ENCODE results near the gene RBM22.
"Not testable (repeated sequence)": the region's sequence is repeated elsewhere in the genome, so short reads cannot be mapped to it uniquely, and the experiment has no call there.

Gene RBM22

GRCh38 chr5:150700594-150701377 lies at the start of gene RBM22:
RBM22 (minus strand) TSS chr5:150701062; CDS start chr5:150700985, 77 bp downstream.
- peak within 1 kb of the TSS; percentile 98 for H3K9ac ChIP-seq (ENCODE audit: low read length)
- no peaks in the 10 kb centered on the region for H3K9me3 ChIP-seq (replicated peaks; ENCODE audit: insufficient read depth, low read length)
- 0 out of 2 replicates have a peak, but pooled peaks cover 3% of the 10 kb centered on the region for H4K20me1 ChIP-seq (ENCODE audit: insufficient read depth, low read length)
- peak; percentile 94 for DNase-seq
- H3K79me2 ChIP-seq (ENCODE audit: low read length) = peaks cover 32% of the 10 kb centered on the region
- peaks cover 11% of the 10 kb centered on the region for H3F3A ChIP-seq (ENCODE audit: insufficient read depth, low read length)
- peak within 1 kb of the TSS; percentile 99 for H3K4me3 ChIP-seq (ENCODE audit: low read length)
- peaks cover 9% of the 10 kb centered on the region; the same call in 1 of the 2 replicates for H3K36me3 ChIP-seq (replicated peaks; ENCODE audit: insufficient read depth, low read length)
- peak within 1 kb of the TSS; percentile 76 for H3K27ac ChIP-seq (ENCODE audit: low read length)
- peaks cover 17% of the 10 kb centered on the region for H3K4me1 ChIP-seq (ENCODE audit: low read length)
- no peak for TF ChIP-seq EZH2phosphoT487 (IDR thresholded peaks at IDR 0.05; ENCODE audit: low read length)
- TF ChIP-seq EZH2 (optimal IDR thresholded peaks at IDR 0.05; ENCODE audit: low read depth, low read length) = no peak
- TF ChIP-seq, protein P1, sequence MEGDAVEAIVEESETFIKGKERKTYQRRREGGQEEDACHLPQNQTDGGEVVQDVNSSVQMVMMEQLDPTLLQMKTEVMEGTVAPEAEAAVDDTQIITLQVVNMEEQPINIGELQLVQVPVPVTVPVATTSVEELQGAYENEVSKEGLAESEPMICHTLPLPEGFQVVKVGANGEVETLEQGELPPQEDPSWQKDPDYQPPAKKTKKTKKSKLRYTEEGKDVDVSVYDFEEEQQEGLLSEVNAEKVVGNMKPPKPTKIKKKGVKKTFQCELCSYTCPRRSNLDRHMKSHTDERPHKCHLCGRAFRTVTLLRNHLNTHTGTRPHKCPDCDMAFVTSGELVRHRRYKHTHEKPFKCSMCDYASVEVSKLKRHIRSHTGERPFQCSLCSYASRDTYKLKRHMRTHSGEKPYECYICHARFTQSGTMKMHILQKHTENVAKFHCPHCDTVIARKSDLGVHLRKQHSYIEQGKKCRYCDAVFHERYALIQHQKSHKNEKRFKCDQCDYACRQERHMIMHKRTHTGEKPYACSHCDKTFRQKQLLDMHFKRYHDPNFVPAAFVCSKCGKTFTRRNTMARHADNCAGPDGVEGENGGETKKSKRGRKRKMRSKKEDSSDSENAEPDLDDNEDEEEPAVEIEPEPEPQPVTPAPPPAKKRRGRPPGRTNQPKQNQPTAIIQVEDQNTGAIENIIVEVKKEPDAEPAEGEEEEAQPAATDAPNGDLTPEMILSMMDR (IDR thresholded peaks at IDR 0.05; ENCODE audit: low read length) = peak; percentile 59
- H3K4me2 ChIP-seq (ENCODE audit: low read depth, low read length) = peak within 1 kb of the TSS; percentile 80
- no peaks in the 10 kb centered on the region for H3K9me2 ChIP-seq (replicated peaks; ENCODE audit: insufficient read depth, low read length)
- no peaks in the 10 kb centered on the region for H3K27me3 ChIP-seq (replicated peaks; ENCODE audit: insufficient read depth, low read length)
- peak within 1 kb of the TSS; percentile 98 for H2AFZ ChIP-seq (ENCODE audit: low read length)

DNA sequence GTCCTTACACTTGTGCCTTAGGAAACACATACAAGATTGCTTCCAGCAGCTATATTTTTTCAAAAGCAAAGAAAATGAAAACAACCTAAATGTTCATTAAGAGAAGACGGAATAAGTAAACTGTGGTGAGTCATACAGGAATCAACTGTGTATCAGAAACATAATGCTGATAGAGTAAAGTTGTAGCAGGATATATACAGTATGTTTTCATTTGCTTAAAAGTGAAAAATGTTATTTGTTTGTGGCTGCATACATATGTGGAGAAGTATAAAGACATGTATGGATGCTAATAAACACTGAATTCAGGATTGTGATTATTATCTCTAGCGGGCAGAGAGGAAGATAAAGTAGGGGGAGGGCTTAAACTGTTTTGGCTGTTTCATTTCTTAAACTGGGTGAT lies 49.6 kb upstream of the RBM22 start:
- Histone ChIP-seq H3K27me3 (replicated peaks; ENCODE audit: insufficient read depth, low read length) (no peaks in the 10 kb centered on the region), H3F3A (ENCODE audit: insufficient read depth, low read length) (no peaks in the 10 kb centered on the region), H3K9me2 (replicated peaks; ENCODE audit: insufficient read depth, low read length) (no peaks in the 10 kb centered on the region), H3K79me2 (ENCODE audit: low read length) (peaks cover 51% of the 10 kb centered on the region), H3K36me3 (replicated peaks; ENCODE audit: insufficient read depth, low read length) (peaks cover 12% of the 10 kb centered on the region; the same call in 1 of the 2 replicates), H3K4me3 (ENCODE audit: low read length) (no peak overlapping the region), H4K20me1 (ENCODE audit: insufficient read depth, low read length) (no peaks in the 10 kb centered on the region; the same call in 1 of the 2 replicates), H3K9me3 (replicated peaks; ENCODE audit: insufficient read depth, low read length) (no peaks in the 10 kb centered on the region), H2AFZ (ENCODE audit: low read length) (no peak overlapping the region), H3K4me2 (ENCODE audit: low read depth, low read length) (no peak overlapping the region), H3K9ac (ENCODE audit: low read length) (no peak overlapping the region), H3K4me1 (ENCODE audit: low read length) (no peaks in the 10 kb centered on the region), H3K27ac (ENCODE audit: low read length) (no peak overlapping the region)
- TF ChIP-seq, protein P1 (IDR thresholded peaks at IDR 0.05; ENCODE audit: low read length) = no peak
- TF ChIP-seq EZH2 (optimal IDR thresholded peaks at IDR 0.05; ENCODE audit: low read depth, low read length) (no peak), EZH2phosphoT487 (IDR thresholded peaks at IDR 0.05; ENCODE audit: low read length) (no peak)
- DNase-seq = no peak

DNA sequence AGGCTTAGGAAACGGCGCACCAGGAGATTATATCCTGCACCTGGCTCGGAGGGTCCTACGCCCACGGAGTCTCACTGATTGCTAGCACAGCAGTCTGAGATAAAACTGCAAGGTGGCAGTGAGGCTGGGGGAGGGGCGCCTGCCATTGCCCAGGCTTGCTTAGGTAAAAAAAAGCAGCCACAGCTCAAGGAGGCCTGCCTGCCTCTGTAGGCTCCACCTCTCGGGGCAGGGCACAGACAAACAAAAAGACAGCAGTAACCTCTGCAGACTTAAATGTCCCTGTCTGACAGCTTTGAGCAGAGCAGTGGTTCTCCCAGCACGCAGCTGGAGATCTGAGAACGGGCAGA lies 42.3 kb upstream of the RBM22 start:
- not testable (repeated sequence) for H3F3A ChIP-seq (ENCODE audit: insufficient read depth, low read length); H3K4me3 ChIP-seq (ENCODE audit: low read length); H4K20me1 ChIP-seq (ENCODE audit: insufficient read depth, low read length); H3K27ac ChIP-seq (ENCODE audit: low read length); H3K9me2 ChIP-seq (replicated peaks; ENCODE audit: insufficient read depth, low read length); DNase-seq; H3K9me3 ChIP-seq (replicated peaks; ENCODE audit: insufficient read depth, low read length); H3K27me3 ChIP-seq (replicated peaks; ENCODE audit: insufficient read depth, low read length); H3K36me3 ChIP-seq (replicated peaks; ENCODE audit: insufficient read depth, low read length); H3K4me1 ChIP-seq (ENCODE audit: low read length); H3K4me2 ChIP-seq (ENCODE audit: low read depth, low read length); H2AFZ ChIP-seq (ENCODE audit: low read length); H3K9ac ChIP-seq (ENCODE audit: low read length)
- peaks cover 33% of the 10 kb centered on the region for H3K79me2 ChIP-seq (ENCODE audit: low read length)

DNA sequence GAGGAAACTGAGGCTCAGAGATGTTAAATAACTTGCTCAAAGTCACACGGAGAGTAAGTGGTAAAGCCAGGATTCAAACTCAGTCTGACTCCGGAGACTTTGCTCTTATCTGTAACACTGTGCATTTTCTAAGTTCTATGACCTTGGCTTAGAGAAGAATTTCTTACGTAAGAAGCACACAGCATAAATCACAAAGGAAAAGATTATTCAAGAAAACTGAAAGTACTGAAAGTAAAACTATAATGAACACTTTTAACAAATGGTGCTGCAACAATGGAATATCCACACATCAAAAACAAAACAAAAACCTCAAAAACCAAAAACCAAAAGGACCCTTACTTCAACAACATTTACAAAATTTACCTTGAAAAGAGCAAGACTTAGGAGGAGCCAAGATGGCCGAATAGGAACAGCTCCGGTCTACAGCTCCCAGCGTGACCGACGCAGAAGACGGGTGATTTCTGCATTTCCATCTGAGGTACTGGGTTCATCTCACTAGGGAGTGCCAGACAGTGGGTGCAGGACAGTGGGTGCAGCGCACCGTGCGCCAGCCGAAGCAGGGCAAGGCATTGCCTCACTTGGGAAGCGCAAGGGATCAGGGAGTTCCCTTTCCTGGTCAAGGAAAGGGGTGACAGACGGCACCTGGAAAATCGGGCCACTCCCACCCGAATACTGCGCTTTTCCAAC lies 41.7 kb upstream of the RBM22 start:
- H3K27me3 ChIP-seq (replicated peaks; ENCODE audit: insufficient read depth, low read length); H4K20me1 ChIP-seq (ENCODE audit: insufficient read depth, low read length); H3K27ac ChIP-seq (ENCODE audit: low read length); H3K4me1 ChIP-seq (ENCODE audit: low read length); H3K36me3 ChIP-seq (replicated peaks; ENCODE audit: insufficient read depth, low read length); DNase-seq; H2AFZ ChIP-seq (ENCODE audit: low read length); H3K4me2 ChIP-seq (ENCODE audit: low read depth, low read length); H3K9me3 ChIP-seq (replicated peaks; ENCODE audit: insufficient read depth, low read length); H3F3A ChIP-seq (ENCODE audit: insufficient read depth, low read length); H3K4me3 ChIP-seq (ENCODE audit: low read length); H3K9me2 ChIP-seq (replicated peaks; ENCODE audit: insufficient read depth, low read length); H3K9ac ChIP-seq (ENCODE audit: low read length): not testable (repeated sequence)
- H3K79me2 ChIP-seq (ENCODE audit: low read length) = peaks cover 37% of the 10 kb centered on the region

All from MM.1S (cell line).